ENCODE data around the gene RFC1.
"Not testable (repeated sequence)": the region's sequence is repeated elsewhere in the genome, so short reads cannot be mapped to it uniquely, and the experiment has no call there.

The RFC1 gene, protein sequence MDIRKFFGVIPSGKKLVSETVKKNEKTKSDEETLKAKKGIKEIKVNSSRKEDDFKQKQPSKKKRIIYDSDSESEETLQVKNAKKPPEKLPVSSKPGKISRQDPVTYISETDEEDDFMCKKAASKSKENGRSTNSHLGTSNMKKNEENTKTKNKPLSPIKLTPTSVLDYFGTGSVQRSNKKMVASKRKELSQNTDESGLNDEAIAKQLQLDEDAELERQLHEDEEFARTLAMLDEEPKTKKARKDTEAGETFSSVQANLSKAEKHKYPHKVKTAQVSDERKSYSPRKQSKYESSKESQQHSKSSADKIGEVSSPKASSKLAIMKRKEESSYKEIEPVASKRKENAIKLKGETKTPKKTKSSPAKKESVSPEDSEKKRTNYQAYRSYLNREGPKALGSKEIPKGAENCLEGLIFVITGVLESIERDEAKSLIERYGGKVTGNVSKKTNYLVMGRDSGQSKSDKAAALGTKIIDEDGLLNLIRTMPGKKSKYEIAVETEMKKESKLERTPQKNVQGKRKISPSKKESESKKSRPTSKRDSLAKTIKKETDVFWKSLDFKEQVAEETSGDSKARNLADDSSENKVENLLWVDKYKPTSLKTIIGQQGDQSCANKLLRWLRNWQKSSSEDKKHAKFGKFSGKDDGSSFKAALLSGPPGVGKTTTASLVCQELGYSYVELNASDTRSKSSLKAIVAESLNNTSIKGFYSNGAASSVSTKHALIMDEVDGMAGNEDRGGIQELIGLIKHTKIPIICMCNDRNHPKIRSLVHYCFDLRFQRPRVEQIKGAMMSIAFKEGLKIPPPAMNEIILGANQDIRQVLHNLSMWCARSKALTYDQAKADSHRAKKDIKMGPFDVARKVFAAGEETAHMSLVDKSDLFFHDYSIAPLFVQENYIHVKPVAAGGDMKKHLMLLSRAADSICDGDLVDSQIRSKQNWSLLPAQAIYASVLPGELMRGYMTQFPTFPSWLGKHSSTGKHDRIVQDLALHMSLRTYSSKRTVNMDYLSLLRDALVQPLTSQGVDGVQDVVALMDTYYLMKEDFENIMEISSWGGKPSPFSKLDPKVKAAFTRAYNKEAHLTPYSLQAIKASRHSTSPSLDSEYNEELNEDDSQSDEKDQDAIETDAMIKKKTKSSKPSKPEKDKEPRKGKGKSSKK
- total RNA-seq, result 118 to 162 (median 135) reads per million in 4 donors

DNA sequence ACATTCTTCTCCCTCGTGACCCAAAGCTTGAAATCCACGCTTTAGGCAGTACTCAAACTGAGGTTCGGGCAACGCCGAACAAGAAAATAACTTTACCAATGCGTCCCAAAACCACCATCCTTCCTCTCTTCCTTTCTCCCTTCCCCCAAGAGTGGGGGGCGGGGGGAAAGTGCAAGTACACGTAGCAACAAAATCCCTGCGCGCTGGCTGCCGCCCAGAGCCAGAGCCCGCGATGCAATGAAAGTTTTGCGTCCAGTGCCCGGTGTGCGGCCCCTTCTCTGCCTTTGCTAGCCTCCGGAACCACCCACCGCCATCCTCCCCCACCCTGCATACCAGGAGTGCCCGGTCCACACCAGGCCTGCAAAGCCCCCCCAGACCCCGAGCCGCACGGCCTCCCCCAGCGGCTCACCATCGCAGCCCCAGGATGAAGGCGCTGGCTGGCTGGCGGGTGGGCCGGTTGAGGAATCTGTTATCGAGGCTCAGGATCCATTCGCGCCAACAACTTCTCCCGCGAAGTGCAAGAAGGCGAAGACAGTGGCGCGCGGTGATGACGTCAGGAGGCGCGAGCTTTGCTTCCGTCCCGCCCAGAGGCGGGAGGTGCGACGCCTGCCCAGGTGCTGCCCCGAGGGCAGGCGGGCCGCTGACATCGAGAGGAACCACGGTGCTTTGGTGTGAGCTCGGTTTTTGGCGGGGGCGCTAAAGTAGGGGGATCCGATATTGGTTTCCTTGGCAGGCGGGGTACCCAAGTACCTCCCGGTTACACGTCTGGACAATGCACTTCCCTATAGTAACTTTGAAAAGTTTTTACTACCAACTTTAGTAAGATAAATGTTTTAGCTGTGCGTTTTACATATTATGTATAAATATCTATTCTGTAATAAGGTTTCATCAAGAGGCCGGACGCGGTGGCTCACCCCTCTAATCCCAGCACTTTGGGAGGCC is at the start of gene RFC1:
TSS of gene RFC1 (minus strand) at position 533 of the 942 bp plus-strand sequence. CDS start at position 412, 121 bp downstream.
- peak; percentile 80 to 94 (median 90) for DNase-seq

DNA sequence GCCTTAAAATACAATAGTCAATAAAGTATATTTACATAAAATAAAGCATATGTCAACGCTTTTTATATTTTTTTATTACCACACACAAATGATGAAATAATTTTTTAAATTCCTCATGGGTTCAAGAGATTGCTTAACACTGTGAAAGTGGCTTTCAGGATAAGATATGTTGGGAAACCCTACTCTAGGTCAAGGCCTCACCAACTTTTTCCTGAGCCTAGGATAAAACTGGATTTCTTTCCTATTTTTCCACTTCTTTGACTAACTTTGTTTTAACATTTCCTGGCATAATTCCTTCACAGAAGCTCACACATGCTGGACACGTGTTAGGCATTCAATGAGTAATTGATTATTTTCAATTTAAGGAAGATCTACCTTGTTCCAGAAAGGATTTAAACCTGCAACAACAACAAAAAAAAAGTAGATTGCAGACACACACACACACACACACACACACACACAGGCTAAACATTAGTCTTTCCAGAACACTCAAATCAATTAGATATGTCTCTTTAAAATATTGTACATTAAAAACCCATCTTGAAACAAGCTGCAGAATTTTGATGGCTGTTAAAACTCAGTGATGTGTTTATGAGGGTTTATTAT is 49.6 kb upstream of the RFC1 start:
- DNase-seq, result no peak

DNA sequence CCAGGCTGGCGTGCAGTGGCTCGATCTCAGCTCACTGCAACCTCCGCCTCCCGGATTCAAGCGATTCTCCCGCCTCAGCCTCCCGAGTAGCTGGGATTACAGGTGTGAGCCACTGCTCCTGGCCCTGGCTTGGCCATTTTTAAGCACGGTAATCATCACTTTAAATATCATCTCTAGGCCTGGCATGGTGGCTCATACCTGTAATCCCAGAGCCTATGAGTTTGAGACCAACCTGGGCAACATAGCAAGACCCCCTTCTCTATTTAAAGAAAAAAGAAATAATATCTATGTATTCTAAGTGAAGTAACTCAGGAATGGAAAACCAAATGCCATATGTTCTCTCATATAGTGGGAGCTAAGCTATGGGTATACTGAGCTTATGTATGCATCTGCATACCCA is 45.4 kb upstream of the RFC1 start:
- DNase-seq, result not testable (repeated sequence)

DNA sequence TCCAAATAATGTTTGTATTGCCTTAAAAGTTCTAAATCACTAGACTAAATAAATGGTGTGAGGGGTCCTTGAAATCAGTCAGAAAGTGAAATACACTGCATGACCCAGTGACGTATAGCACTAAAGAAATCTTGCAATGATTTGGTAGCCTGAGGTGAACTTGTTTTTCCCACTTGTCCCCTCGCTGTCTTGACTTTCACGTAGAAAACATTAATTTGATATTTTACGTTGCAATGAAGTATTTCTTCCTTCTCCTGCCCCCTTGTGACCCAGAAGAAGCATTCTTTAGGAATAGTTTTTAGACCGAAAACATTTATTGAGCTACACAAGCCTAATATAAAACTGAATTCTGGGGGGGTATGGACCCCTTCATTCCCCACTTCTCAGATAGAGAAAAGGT is 44.3 kb upstream of the RFC1 start:
- peak in 1 of 5 donors; percentile 7 for DNase-seq

DNA sequence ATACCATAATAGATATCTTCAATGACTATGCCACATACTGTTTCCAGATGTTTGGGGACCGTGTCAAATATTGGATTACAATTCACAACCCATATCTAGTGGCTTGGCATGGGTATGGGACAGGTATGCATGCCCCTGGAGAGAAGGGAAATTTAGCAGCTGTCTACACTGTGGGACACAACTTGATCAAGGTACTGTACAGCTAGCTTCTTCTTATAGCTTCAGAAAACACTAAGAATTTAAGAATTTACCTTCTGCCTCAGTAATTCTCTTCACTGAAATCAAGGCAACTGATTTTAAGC is 41.4 kb upstream of the RFC1 start:
- DNase-seq, result no peak

DNA sequence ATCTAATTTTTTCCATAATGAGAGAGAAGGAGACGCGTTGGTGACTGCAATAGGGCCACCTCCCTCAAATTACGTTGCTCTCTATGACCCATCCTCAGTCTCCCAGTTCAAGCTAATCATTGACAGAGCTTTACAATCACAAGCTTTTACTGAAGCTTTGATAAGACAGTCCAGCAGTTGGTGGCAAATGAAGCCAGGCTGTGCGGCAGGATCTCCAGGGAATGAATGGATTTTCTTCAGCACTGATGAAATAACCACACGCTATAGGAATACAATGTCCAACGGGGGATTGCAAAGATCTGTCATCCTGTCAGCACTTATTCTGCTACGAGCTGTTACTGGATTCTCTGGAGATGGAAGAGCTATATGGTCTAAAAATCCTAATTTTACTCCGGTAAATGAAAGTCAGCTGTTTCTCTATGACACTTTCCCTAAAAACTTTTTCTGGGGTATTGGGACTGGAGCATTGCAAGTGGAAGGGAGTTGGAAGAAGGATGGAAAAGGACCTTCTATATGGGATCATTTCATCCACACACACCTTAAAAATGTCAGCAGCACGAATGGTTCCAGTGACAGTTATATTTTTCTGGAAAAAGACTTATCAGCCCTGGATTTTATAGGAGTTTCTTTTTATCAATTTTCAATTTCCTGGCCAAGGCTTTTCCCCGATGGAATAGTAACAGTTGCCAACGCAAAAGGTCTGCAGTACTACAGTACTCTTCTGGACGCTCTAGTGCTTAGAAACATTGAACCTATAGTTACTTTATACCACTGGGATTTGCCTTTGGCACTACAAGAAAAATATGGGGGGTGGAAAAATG is 40.8 kb upstream of the RFC1 start, which contains the start of gene KLB:
TSS of gene KLB (plus strand) at position 168 of the 821 bp plus-strand sequence. CDS start at position 188, 20 bp downstream.
- DNase-seq, result no peak

DNA sequence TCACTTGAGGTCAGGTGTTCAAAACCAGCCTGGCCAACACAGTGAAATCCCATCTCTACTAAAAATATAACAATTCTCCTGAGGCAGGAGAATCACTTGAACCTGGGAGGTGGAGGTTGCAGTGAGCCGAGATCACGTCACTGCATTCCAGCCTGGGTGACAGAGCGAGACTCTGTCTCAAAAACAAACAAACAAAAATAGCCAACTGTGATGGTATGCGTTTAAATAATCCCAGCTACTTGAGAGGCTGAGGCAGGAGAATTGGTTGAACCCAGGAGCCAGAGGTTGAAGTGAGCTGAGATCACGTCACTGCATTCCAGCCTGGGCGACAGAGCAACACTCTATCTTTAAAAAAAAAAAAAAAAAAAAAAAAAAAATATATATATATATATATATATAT is 35.5 kb upstream of the RFC1 start:
- not testable (repeated sequence) for DNase-seq

DNA sequence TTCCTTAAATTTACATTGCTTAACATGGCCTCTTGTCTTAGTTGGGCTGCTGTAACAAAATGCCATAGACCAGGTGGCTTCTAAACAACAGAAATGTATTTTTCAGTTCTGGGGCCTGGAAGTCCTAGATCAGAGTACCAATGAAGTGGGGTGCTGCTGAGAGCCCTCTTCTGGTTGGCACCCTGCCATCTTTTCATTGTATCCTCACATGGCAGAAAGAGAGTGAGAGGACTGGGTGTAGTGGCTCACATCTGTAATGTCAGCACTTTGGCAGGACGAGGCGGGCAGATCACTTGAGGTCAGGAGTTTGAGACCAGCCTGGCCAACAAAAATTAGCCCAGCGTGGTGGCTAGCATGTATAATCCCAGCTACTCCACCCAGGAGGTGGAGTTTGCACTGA is 28.5 kb upstream of the RFC1 start:
- DNase-seq, result no peak

DNA sequence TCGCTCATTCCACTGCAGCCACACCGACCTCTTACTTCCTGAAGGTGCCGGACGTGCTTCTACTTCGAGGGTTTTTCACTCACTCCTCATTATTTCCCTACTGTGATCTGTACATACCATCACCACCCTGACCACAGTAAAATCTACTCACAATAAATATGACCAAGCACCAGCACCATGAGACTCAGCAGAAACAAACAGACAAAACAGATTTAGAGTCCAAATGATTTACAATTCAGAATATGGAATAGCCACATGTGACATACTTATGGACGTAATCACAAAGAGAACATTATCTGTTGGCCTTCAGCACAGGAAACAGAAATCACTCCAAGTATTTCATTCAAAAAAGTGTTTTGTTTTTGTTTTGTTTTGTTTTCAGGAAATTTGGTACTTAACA is 24.4 kb upstream of the RFC1 start:
- no peak for DNase-seq

DNA sequence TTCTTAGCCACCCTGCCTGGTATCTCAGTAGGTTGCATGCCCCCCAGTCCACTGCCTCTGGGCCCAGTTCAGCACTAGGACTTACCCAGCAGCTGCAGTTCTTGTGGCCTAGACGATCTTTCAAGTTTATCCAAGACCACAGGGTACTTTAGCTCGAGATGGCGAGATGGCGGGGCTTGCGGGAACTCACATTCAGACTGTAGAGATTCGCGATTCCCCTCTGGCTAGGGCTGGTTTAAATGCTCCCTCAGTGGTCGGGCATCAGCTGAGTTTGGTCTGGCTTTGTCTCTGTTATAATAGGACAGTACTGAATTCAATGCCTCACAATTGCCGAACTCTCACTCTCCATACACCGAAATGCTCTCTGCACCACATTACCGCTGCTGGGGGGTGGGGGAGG is 18.4 kb upstream of the RFC1 start:
- no peak for DNase-seq

DNA sequence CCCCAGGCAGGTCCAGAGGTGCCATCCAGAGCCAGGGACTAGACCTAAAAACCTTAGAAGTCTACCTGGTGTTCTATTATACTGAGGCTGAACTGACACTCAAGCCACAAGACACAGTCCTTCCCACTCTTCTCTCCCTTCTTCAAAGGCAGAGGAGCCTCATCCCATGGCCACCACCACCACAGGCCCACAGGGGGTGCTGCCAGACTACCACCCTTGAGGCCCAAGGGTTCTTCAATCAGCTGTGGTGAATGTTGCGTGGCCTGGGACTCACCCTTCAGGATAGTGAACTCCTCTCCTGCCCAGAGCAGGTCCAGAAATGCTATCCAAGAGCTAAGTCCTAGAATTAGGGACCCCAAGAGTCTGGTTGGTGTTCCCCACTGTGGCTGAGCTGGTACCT is 17.5 kb upstream of the RFC1 start:
- no peak for DNase-seq

DNA sequence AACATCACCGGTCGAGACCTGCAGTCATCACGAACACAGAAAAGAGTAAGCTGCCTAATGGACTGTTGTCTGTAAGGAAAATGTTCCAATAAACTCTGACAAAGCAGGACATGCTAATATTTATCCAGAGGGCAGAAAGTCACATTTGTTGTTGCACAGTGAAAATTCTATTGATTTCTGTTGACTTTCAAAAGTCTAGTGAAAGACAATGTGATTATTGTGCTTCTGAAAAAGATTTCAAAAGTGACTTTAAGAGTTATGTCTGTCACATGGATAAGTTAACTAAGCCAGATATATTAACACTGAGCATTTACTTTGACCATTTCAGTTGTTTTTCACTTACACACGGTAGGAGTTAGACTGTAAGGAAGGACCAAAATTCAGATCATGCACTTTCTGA is 9.3 kb upstream of the RFC1 start:
- no peak for DNase-seq

DNA sequence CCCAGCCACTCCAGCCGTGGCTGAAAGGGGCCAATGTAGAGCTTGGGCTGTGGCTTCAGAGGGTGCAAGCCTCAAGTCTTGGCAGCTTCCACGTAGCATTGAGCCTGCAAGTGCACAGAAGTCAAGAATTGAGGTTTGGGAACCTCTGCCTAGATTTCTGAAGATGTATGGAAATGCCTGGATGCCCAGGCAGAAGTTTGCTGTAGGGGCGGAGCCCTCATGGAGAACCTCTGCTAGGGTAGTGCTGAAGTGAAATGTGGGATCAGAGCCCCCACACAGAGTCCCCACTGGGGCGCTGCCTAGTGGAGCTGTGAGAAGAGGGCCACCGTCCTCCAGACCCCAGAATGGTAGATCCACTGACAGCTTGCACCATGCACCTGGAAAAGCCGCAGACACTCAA is 5.0 kb upstream of the RFC1 start:
- DNase-seq, result not testable (repeated sequence)

DNA sequence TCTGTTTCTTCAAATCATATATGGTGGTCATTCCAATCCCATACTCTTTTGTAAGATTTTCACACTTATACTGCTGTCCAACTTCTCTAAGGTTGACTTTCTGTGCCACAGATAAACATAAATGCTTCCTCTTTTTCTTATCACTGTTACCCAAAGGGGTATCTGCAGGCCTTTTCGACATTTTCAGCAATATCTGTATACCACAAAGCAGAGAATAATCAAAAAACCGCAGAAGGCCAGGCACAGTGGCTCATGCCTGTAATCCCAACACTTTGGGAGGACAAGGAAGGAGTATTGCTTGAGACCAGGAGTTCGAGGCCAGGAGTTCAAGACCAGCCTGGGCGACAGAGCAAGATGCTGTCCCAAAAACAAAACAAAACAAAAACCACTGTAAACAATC is 3.1 kb upstream of the RFC1 start:
- DNase-seq, result no peak

DNA sequence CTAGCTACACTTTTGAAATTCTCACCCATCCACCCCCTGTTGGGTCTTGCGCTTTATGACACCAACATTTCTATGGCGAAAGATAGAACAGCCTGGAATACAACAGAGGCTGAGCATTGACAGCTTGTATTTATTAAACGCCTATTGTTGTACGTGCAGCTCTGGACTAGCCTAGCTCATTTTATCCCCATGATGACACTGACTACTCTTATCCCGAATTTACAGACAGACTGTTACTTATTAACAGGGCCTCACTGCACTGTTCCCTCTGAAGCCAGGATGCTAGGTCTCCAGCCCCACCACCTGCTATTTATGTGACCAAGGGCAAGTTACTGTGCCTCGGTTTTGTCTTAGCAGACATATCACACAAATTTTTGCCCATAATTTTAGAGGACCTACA is 1.0 kb upstream of the RFC1 start:
- no peak for DNase-seq

DNA sequence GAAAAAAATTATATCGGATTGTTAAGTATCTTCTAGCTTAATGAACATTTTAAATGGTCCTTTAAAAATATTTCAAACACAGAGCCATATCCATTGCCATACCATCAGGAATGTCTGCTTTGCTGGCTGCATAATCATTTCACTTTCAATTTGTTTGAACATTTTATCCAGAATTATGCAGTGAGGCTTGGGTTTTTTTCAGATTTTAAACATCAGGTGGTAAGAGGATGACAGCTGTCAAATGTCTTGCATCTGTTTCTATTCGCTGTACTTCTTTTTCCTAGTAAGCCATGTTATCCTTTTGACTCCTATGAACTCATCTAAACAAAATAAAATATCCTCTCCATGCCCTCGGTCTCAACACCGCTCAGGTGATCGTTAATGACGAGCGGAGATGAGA is 802 bp downstream of the RFC1 start:
- no peak for DNase-seq

DNA sequence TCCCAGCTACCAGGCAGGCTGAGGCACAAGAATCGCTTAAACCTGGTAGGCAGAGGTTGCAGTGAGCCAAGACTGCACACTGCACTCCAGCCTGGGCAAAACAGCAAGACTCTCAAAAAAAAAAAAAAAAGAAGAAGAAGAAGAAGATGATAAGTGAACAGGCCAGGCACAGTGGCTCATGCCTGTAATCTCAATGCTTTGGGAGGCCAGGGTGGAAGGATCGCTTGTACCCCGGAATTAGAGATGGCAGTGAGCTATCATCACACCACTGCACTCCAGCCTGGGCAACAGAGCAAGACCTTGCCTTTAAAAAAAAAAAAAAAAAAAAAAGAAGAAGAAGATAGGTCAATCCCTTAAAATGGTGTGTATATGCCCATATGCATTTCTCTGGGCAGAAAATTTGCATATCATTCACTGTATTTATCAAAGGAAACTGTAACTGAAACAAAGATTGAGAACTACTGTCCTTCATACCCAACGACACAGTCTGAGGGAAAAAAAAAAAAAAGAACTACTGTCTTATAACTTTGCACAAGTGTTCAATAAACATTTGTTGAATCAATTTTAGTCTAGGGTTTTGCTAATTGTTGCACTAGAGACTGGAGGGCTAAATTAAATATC is 2.3 kb downstream of the RFC1 start:
- no peak for DNase-seq

DNA sequence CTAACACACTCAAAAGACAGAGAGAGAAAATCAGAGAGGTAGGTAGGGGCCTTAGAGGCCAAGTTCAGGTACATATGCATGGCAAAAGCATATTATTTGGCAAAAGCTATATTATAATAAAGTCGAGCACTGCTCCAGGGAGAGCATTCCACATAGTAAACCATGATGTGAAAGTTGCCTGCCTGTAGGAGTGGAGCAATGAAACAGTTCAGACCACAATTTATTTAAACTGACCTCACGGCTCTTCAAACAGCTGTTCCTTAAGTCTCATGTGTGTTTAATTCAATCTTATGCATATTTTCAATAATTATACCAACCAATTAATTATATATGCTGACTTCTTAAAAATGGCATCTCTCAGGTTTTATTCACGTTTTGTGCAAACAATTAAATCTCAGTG is 3.3 kb downstream of the RFC1 start:
- DNase-seq, result no peak

DNA sequence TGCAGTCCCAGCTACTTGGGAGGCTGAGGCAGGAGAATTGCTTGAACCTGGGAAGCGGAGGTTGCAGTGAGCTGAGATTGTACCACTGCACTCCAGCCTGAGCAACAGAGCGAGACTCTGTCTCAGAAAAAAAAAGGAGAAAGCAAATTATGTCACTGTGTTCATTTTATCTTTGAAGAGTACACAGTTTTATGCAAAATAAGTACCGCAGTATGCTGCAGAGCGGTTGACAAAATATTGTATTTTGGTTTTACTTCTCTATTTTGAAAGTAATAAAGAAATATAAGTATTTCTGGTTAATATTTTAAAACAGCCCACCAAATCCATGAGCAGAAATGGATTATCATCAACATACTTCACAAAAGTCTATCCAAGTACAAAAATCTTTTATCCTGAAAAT is 5.6 kb downstream of the RFC1 start:
- not testable (repeated sequence) for DNase-seq

DNA sequence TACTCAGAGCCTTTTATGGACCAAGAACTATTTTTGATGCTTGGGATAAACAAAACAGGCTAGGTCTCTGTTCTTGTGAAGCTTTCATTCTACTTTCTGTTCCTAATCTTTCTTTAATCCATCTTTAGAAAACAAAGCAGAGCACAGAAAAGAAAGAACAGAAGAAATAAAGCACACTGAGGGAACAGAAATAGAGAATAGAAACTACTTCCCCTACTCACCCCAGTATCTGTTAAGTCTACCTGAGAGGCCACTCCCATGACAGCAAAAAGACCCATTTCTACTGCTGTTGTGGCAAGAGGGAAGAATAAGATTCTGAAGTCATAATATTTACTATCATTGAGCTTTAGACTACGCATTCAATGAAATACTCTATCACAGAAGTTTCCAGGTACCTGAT is 9.2 kb downstream of the RFC1 start:
- peak in 1 of 5 donors; percentile 35 for DNase-seq

DNA sequence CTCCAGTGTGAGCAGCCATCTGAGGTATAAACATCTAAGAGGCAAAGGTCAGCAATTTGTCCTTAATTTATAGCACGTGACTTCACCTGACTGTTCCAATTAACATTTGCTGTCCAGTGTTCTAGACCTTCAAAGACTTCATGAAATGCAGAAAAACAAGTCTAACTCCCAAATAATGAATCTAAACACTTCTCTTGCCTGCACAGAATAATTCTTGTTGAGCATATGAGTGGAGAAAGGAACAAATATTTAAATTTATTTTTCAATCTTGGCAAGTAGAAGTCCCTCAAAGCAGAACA is 12.0 kb downstream of the RFC1 start:
- DNase-seq, result no peak
